Astrocyte of the spinal cord (primary cell): Measurements from ENCODE around the gene MAGI2.

Experiments used
- DNase-seq: peaks from one replicate; pipeline ENCODE4 v3.0.0; 2011; ENCODE audit warnings: low read depth, low spot score
- H3K4me3 ChIP-seq: 2 replicates; pipeline ENCODE4 v1.5.1; 2011; ENCODE audit warnings: low read depth, mild to moderate bottlenecking, low read length, moderate library complexity
- in situ Hi-C: cut with HindIII; loops from 2 replicates; pipeline ENCODE4 v1.10.0; 2017; ENCODE audit warnings: low sequenced_read_pairs
- TF ChIP-seq, protein P1 (sequence below): IDR thresholded peaks from 2 replicates; pipeline ENCODE4 v1.5.1; 2012; ENCODE audit warnings: low read depth, mild to moderate bottlenecking, low read length, inconsistent platforms

Gene MAGI2

DNA sequence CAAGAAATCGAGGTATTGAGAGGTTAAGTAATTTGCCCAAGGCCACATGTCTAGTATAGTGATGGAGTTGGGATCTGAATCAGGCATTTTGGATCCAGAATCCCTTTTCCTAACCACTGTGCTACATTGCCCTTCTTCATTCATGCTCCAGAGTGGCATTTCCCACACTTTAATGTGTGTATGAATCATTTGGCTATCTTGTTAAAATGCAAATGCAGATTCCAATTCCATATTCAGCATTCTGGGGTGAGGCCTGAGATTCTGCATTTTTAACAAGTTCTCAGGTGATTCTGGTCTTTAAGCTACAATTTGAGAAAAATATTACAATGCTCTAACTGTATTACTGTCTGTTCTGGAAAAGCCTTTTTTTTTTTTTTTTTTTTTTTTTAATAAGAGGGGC, 1023.6 kb downstream of the MAGI2 start:
- no peak for DNase-seq
- TF ChIP-seq, protein P1, sequence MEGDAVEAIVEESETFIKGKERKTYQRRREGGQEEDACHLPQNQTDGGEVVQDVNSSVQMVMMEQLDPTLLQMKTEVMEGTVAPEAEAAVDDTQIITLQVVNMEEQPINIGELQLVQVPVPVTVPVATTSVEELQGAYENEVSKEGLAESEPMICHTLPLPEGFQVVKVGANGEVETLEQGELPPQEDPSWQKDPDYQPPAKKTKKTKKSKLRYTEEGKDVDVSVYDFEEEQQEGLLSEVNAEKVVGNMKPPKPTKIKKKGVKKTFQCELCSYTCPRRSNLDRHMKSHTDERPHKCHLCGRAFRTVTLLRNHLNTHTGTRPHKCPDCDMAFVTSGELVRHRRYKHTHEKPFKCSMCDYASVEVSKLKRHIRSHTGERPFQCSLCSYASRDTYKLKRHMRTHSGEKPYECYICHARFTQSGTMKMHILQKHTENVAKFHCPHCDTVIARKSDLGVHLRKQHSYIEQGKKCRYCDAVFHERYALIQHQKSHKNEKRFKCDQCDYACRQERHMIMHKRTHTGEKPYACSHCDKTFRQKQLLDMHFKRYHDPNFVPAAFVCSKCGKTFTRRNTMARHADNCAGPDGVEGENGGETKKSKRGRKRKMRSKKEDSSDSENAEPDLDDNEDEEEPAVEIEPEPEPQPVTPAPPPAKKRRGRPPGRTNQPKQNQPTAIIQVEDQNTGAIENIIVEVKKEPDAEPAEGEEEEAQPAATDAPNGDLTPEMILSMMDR: no peak
- in situ Hi-C loops: no loop called here
- H3K4me3 ChIP-seq: no peak overlapping the region

DNA sequence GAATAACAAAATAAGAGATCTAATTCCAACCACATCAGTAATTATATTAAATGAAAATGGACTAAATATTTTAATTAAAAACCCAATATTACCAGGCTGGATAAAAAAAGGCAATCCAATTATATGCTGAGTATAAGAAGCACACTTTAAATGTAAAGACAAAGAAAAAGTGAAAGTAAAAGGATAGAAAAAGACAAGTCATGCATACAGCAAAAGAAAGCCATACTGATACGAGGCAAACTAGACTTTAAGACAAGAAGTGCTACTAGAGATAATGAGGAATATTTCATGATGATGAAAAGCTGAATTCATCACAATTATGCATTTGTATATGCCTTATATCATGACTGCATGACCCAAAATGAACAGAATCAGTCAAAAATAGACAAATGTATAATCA, 1026.3 kb downstream of the MAGI2 start:
- DNase-seq: no peak
- no peak overlapping the region for H3K4me3 ChIP-seq
- TF ChIP-seq, protein P1: no peak
- in situ Hi-C loops: no loop called here

DNA sequence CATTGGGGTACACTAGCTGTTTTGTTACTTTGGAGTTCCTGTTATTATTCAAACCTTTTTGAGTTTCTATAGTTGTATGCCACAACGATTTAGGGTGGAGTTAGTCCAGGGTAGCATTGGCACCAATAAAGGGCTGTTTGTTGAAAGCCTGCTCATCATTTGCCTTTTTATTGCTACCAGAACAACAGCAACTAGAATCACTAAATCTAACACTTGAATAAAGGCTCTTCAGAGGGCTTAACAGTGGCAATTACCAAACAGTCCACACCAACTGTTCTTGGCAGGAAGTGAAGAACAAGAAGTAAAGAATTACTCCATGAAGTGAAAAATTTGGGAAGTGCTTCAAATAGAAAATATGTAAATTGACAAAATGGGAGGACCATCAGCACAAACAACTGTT, 1033.5 kb downstream of the MAGI2 start:
- TF ChIP-seq, protein P1: no peak
- in situ Hi-C loops: no loop called here
- no peak for DNase-seq
- no peak overlapping the region for H3K4me3 ChIP-seq

DNA sequence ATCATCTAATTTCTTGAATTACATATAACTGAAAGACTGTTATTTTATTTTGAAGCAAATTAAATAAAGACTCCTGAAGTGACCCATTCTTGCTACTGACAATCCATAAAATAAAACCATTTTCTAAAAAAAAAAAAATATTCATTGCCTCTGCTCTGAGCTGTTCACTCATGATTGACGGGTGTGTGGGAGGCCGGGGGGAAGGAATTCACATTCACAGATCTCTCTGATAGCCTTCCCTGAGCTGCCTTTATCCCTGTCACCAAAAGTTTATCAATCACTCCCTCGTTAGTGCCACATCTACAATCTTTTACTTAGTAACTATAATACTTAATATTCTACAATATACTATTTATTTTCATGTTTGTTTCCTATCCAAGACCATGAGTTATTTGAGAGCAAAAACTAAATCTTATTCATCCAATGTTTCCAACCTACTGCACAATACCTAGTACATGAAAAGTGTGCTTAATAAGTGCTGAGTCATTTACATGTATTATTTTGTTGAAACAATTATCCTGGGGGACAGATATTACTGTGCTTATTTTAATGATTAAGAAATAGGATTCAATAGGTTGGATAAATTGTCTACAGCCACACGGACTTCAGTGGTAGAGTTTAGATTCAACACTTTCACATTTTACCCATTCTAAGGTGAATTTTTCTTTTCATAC, 1036.2 kb downstream of the MAGI2 start:
- TF ChIP-seq, protein P1: no peak
- H3K4me3 ChIP-seq: no peak overlapping the region
- in situ Hi-C loops: no loop called here
- DNase-seq: no peak

DNA sequence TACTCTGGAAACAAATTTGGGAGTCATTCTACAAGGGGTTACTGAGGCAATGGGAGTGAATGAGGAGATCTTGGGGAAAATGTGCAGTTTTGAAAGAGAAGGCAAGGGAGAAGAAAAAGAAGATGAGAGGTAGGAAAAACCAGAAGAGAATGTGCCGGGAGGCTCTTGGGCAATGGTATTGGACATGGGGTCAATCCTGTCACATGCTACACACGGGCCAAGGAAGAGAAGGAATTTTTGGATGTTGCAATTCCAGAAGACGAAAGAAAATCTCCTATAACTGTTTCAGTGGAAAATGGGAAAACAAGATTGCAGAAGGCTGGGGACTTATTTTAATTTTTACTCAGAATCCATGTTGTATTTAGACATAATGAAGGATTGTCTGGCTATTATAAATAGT, 1039.9 kb downstream of the MAGI2 start:
- no peak for DNase-seq
- in situ Hi-C loops: no loop called here
- no peak overlapping the region for H3K4me3 ChIP-seq
- TF ChIP-seq, protein P1: no peak

DNA sequence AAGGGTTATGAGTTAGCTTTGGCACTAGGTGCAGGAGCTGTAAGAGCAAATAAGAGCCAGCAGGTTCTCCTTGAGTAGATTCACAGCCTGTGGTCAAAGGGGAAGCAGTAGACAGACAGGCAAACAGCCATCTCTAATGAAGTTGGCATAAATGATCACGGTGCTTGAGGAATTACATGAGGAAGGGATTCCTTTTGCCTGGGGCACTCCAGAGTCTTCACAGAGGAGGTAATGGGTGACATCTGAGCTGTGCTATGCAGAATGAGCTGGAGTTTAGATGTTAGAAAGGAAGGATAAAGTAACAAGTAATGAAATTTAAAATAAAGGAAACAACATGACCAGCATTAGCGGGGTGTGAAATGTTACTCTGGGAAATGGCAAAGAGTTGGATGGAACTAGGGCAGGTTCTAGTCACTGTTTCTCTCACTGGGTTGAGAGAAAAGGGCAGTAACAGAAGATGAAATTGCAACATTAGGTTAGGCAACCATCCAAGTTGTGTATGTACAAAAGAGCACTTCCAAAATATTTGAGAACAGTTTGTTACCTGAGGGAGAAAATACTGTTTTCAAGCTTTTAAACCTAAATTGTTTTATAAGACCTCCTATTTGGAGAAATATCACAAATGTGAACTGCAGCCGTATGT, 1041.1 kb downstream of the MAGI2 start:
- no peak overlapping the region for H3K4me3 ChIP-seq
- in situ Hi-C loops: no loop called here
- TF ChIP-seq, protein P1: no peak
- DNase-seq: no peak
